GM23338 (cell line): ENCODE measurements around the gene TULP1. TPM values are rescaled to one million over a fixed set of nuclear protein-coding genes. Genes with fewer than 3 reads are reported as not detected.

ENCODE experiments used
- ATAC-seq: fragments of 200-7000 bp; cut with Tn5 transposase; 3 replicates; pipeline ENCODE4 v1.9.1; 2020
- DNase-seq: peaks from one replicate; pipeline ENCODE4 v3.0.0-alpha.2; 2015; ENCODE audit warnings: low spot score
- H2AFZ ChIP-seq: fragments of 200-600 bp; sonication (generic); 2 replicates; pipeline ENCODE4 v1.8.0; 2016; ENCODE audit warnings: antibody characterized with exemption, mild to moderate bottlenecking, moderate library complexity
- H3F3A ChIP-seq: fragments of 200-600 bp; sonication (generic); replicated peaks from 2 replicates; pipeline ENCODE4 v1.8.0; 2017; ENCODE audit warnings: antibody characterized with exemption, mixed run types, low read depth
- H3K27ac ChIP-seq: fragments of 200-600 bp; sonication (generic); 2 replicates; pipeline ENCODE4 v1.6.1; 2016; ENCODE audit warnings: low read depth
- H3K27me3 ChIP-seq: fragments of 200-600 bp; sonication (generic); 2 replicates; pipeline ENCODE4 v1.8.0; 2016; ENCODE audit warnings: mild to moderate bottlenecking, mixed run types, moderate library complexity; ENCODE audit not compliant: insufficient read depth
- H3K36me3 ChIP-seq: fragments of 200-600 bp; sonication (generic); 2 replicates; pipeline ENCODE4 v1.8.0; 2016; ENCODE audit warnings: mild to moderate bottlenecking; ENCODE audit not compliant: insufficient read depth
- H3K4me1 ChIP-seq: fragments of 200-600 bp; sonication (generic); 2 replicates; pipeline ENCODE4 v1.8.0; 2016; ENCODE audit warnings: mild to moderate bottlenecking, moderate library complexity; ENCODE audit not compliant: insufficient read depth
- H3K4me2 ChIP-seq: fragments of 200-600 bp; sonication (generic); 2 replicates; pipeline ENCODE4 v1.7.1; 2017; ENCODE audit warnings: mixed run types
- H3K4me3 ChIP-seq: fragments of 200-600 bp; sonication (generic); 2 replicates; pipeline ENCODE4 v1.6.1; 2016; ENCODE audit warnings: mixed run types
- H3K79me2 ChIP-seq: fragments of 200-600 bp; sonication (generic); replicated peaks from 2 replicates; pipeline ENCODE4 v1.8.0; 2017; ENCODE audit warnings: mild to moderate bottlenecking; ENCODE audit not compliant: insufficient read depth
- H3K9me2 ChIP-seq: fragments of 200-600 bp; sonication (generic); 2 replicates; pipeline ENCODE4 v1.8.0; 2017; ENCODE audit not compliant: insufficient read depth
- H4K20me1 ChIP-seq: fragments of 200-600 bp; sonication (generic); replicated peaks from 2 replicates; pipeline ENCODE4 v1.8.0; 2017; ENCODE audit warnings: mild to moderate bottlenecking; ENCODE audit not compliant: insufficient read depth
- H3K27ac Mint-ChIP-seq: 2 replicates; pipeline ENCODE4 v1.8.0; 2020; ENCODE audit warnings: inconsistent platforms, mild to moderate bottlenecking, moderate library complexity, mixed read lengths
- H3K27me3 Mint-ChIP-seq: 3 replicates; pipeline ENCODE4 v1.8.0; 2022; ENCODE audit warnings: low read depth, mild to moderate bottlenecking, moderate library complexity, mixed read lengths, inconsistent platforms; ENCODE audit not compliant: insufficient read depth, poor library complexity
- H3K36me3 Mint-ChIP-seq: 3 replicates; pipeline ENCODE4 v1.8.0; 2021; ENCODE audit warnings: low read depth, mild to moderate bottlenecking, inconsistent platforms, moderate library complexity, mixed read lengths
- H3K4me1 Mint-ChIP-seq: 3 replicates; pipeline ENCODE4 v1.8.0; 2020; ENCODE audit warnings: mild to moderate bottlenecking, inconsistent platforms, mixed read lengths
- H3K4me3 Mint-ChIP-seq: 3 replicates; pipeline ENCODE4 v1.8.0; 2021; ENCODE audit warnings: moderate library complexity, mild to moderate bottlenecking, inconsistent platforms, mixed read lengths
- H3K9me3 Mint-ChIP-seq: 3 replicates; pipeline ENCODE4 v1.8.0; 2020; ENCODE audit warnings: moderate library complexity, mild to moderate bottlenecking, inconsistent platforms, mixed read lengths
- CREB1 ChIP-seq: fragments of 250-450 bp; sonication (Bioruptor Pico); IDR thresholded peaks from 2 replicates; pipeline ENCODE4 v1.5.0; 2020; ENCODE audit warnings: low read depth, mild to moderate bottlenecking, moderate library complexity
- CTCF ChIP-seq, 2 experiments: fragments of 200-600 bp in 1 of 2; sonication (generic) in 1 of 2; conservative IDR thresholded peaks; 2 replicates each; pipeline versions ENCODE4 v1.5.1 to v1.6.1; 2016 to 2017; ENCODE audit warnings: antibody characterized with exemption in 2 of 2, low read depth in 2 of 2, mild to moderate bottlenecking in 2 of 2, moderate library complexity in 1 of 2
- ETS1 ChIP-seq: IDR thresholded peaks from 2 replicates; pipeline ENCODE4 v1.6.1; 2016; ENCODE audit warnings: antibody characterized with exemption
- EZH2 ChIP-seq: fragments of 200-600 bp; sonication (generic); IDR thresholded peaks from one replicate; pipeline ENCODE4 v1.8.0; 2017; ENCODE audit warnings: antibody characterized with exemption, mild to moderate bottlenecking, low read depth; ENCODE audit not compliant: unreplicated experiment
- EZH2phosphoT487 ChIP-seq: fragments of 200-600 bp; sonication (generic); IDR thresholded peaks from one replicate; pipeline ENCODE4 v1.8.1; 2018; ENCODE audit warnings: antibody characterized with exemption; ENCODE audit not compliant: unreplicated experiment
- JUNB ChIP-seq: IDR thresholded peaks from one replicate; pipeline ENCODE4 v1.6.1; 2016; ENCODE audit warnings: antibody characterized with exemption; ENCODE audit not compliant: unreplicated experiment
- NANOG ChIP-seq: IDR thresholded peaks from 2 replicates; pipeline ENCODE4 v1.6.1; 2016; ENCODE audit warnings: antibody characterized with exemption, borderline replicate concordance
- POLR2AphosphoS5 ChIP-seq: IDR thresholded peaks from 2 replicates; pipeline ENCODE4 v1.6.1; 2016; ENCODE audit warnings: antibody characterized with exemption, low read depth
- REST ChIP-seq: IDR thresholded peaks from one replicate; pipeline ENCODE4 v1.6.1; 2018; ENCODE audit warnings: antibody characterized with exemption; ENCODE audit not compliant: unreplicated experiment
- STAT1 ChIP-seq: IDR thresholded peaks from one replicate; pipeline ENCODE4 v1.6.1; 2016; ENCODE audit warnings: antibody characterized with exemption; ENCODE audit not compliant: unreplicated experiment
- ZNF114 ChIP-seq: fragments of 250-450 bp; sonication (Bioruptor Pico); IDR thresholded peaks from 2 replicates; pipeline ENCODE4 v1.5.0; 2020; ENCODE audit warnings: mild to moderate bottlenecking, moderate library complexity
- ZNF331 ChIP-seq: fragments of 250-450 bp; sonication (Bioruptor Pico); IDR thresholded peaks from 2 replicates; pipeline ENCODE4 v1.5.0; 2020; ENCODE audit warnings: low read depth, mild to moderate bottlenecking, moderate library complexity
- ZNF462 ChIP-seq: fragments of 250-450 bp; sonication (Bioruptor Pico); IDR thresholded peaks from 2 replicates; pipeline ENCODE4 v1.5.0; 2020; ENCODE audit warnings: mild to moderate bottlenecking, moderate library complexity
- polyA plus RNA-seq: library from polyadenylated mRNA; unstranded; fragments of >200 nt; fragmentation: Nextera tagmentation; extraction: Ambion mirVana; gene quantifications from 2 replicates; pipeline ENCODE4 v1.2.1, GENCODE V29; 2016
- total RNA-seq: library from RNA; depleted of rRNA; stranded (reverse); fragments of >200 nt; shearing (Covaris generic); gene quantifications from 2 replicates; pipeline ENCODE4 v1.2.3, GENCODE V29; 2014

Gene TULP1
- total and polyA plus RNA-seq, 2 experiments from 2014 or later: 3.0 to 3.8 TPM

- no peak for DNase-seq
- H3K36me3 Mint-ChIP-seq: peaks cover 8% of the 10 kb centered on the region; the same call in 2 of the 3 replicates
- Histone ChIP-seq H3K27ac (peak overlapping the region; percentile 90), H3K36me3 (no peaks in the 10 kb centered on the region), H2AFZ (no peak overlapping the region), H4K20me1 (no peaks in the 10 kb centered on the region), H3K4me3 (no peak overlapping the region), H3K9me2 (no peaks in the 10 kb centered on the region), H3K4me1 (peaks cover 93% of the 10 kb centered on the region), H3F3A (peaks cover 27% of the 10 kb centered on the region), H3K79me2 (peaks cover 61% of the 10 kb centered on the region), H3K27me3 (no peaks in the 10 kb centered on the region), H3K4me2 (peak overlapping the region; percentile 98)
- peak overlapping the region; percentile 30; the same call in 1 of the 3 replicates for H3K4me3 Mint-ChIP-seq
- H3K27me3 Mint-ChIP-seq: peaks cover 36% of the 10 kb centered on the region
- no peak for ATAC-seq
- no peaks in the 10 kb centered on the region for H3K9me3 Mint-ChIP-seq
- H3K4me1 Mint-ChIP-seq: peaks cover 78% of the 10 kb centered on the region
- no peak overlapping the region for H3K27ac Mint-ChIP-seq
- no peak for TF ChIP-seq EZH2
- no peak for TF ChIP-seq EZH2phosphoT487
- TF ChIP-seq STAT1: no peak
- no peak for TF ChIP-seq CTCF (conservative IDR thresholded peaks at IDR 0.05; ENCODE audit: low read depth in 2 of 2)
- no peak for TF ChIP-seq CREB1
- no peak for TF ChIP-seq REST
- no peak for TF ChIP-seq ETS1
- TF ChIP-seq POLR2AphosphoS5: no peak
- TF ChIP-seq JUNB: no peak
- no peak for TF ChIP-seq ZNF331
- no peak for TF ChIP-seq ZNF114 (CRISPR knock-in tag)
- TF ChIP-seq NANOG: no peak
- TF ChIP-seq ZNF462 (CRISPR knock-in tag): no peak
Observed at GRCh38 chr6:35489066-35489465, 23.6 kb downstream of the TULP1 start.
